ENCODE results near the gene OPN4. TPM values are rescaled to one million over a fixed set of nuclear protein-coding genes. Genes with fewer than 3 reads are reported as not detected.

OPN4 gene
- total RNA-seq, 1 donor from 2014 or later: not detected

GRCh38 chr10:86685416-86685815, 31.1 kb downstream of the OPN4 start:
- no peaks in the 10 kb centered on the region for H3K9me3 ChIP-seq (ENCODE audit: insufficient read depth, low read depth, low read length)
- H3K9me3 Mint-ChIP-seq (ENCODE audit: unreplicated experiment): no peaks in the 10 kb centered on the region
- DNase-seq (ENCODE audit: low read depth) (no peak), FAIRE-seq (no peak)
- H2AFZ ChIP-seq (ENCODE audit: low read depth, low read length): no peak overlapping the region
- H3K79me2 ChIP-seq (ENCODE audit: insufficient read depth, low read length): no peaks in the 10 kb centered on the region
- H3K27ac ChIP-seq (ENCODE audit: low read depth, low read length): no peak overlapping the region
- no peak overlapping the region for H3K4me2 ChIP-seq (ENCODE audit: low read length)
- H3K27me3 ChIP-seq (ENCODE audit: insufficient read depth, low read length): peaks cover 2% of the 10 kb centered on the region
- no peak overlapping the region for H3K27ac Mint-ChIP-seq (ENCODE audit: unreplicated experiment)
- H3K36me3 Mint-ChIP-seq (ENCODE audit: low read depth, unreplicated experiment): peaks cover 6% of the 10 kb centered on the region
- H3K4me3 Mint-ChIP-seq (ENCODE audit: unreplicated experiment): no peak overlapping the region
- no peak overlapping the region for H3K9ac ChIP-seq (ENCODE audit: low read length)
- H3K27me3 Mint-ChIP-seq (ENCODE audit: low read depth, unreplicated experiment): peaks cover 12% of the 10 kb centered on the region
- TF ChIP-seq, protein P1, sequence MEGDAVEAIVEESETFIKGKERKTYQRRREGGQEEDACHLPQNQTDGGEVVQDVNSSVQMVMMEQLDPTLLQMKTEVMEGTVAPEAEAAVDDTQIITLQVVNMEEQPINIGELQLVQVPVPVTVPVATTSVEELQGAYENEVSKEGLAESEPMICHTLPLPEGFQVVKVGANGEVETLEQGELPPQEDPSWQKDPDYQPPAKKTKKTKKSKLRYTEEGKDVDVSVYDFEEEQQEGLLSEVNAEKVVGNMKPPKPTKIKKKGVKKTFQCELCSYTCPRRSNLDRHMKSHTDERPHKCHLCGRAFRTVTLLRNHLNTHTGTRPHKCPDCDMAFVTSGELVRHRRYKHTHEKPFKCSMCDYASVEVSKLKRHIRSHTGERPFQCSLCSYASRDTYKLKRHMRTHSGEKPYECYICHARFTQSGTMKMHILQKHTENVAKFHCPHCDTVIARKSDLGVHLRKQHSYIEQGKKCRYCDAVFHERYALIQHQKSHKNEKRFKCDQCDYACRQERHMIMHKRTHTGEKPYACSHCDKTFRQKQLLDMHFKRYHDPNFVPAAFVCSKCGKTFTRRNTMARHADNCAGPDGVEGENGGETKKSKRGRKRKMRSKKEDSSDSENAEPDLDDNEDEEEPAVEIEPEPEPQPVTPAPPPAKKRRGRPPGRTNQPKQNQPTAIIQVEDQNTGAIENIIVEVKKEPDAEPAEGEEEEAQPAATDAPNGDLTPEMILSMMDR (IDR thresholded peaks at IDR 0.05; ENCODE audit: insufficient read depth, low read depth, low read length): no peak
- no peak for TF ChIP-seq EZH2 (IDR thresholded peaks at IDR 0.05; ENCODE audit: insufficient read depth, low read length)
- H3K36me3 ChIP-seq (ENCODE audit: insufficient read depth, low read length): no peaks in the 10 kb centered on the region
- peaks cover 31% of the 10 kb centered on the region for H3K4me1 Mint-ChIP-seq (ENCODE audit: low read depth, unreplicated experiment)
- H4K20me1 ChIP-seq (ENCODE audit: insufficient read depth, low read length): no peaks in the 10 kb centered on the region
- H3K4me1 ChIP-seq (ENCODE audit: insufficient read depth, low read length): peaks cover 14% of the 10 kb centered on the region
- H3K4me3 ChIP-seq (ENCODE audit: insufficient read depth, low read depth, low read length): no peak overlapping the region

DNA sequence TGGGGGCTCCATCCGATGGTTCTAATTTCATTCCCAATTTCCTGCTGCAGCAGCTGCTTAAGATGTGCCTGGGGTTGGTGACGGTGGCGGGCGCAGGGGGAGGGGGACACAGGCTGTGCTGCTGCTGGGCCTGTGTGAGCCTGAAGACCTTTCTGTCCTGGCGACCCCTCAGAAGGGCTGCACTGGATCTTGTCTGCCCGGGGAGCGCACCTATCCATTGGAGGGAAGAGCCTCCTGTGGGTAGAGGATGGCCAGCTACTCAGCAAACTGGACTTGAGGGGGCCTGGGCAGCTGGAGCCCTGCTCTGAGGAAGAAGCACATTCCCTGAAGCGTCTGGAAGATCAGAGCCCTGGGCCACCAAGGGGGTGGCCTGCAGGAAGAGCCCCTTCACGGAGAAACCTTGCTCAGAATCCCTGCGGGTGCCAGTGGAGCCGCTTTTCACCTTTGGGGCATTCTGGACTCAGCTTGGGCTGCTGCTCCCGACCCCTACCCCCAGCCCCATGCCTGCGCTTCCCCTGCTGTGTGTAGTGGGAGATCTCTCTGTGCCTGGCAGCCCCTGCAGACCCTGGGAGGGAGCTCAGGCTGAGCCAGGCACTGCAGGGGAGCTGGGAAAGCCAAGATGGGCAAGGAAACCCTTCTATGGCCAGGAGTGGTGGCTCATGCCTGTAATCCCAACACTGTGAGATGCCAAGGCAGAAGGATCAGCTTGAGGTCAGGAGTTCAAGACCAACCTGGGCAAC, 31.7 kb downstream of the OPN4 start:
- Histone ChIP-seq H3K4me3 (ENCODE audit: insufficient read depth, low read depth, low read length) (no peak overlapping the region), H3K79me2 (ENCODE audit: insufficient read depth, low read length) (no peaks in the 10 kb centered on the region), H3K4me1 (ENCODE audit: insufficient read depth, low read length) (peaks cover 14% of the 10 kb centered on the region), H3K27ac (ENCODE audit: low read depth, low read length) (no peak overlapping the region), H3K4me2 (ENCODE audit: low read length) (no peak overlapping the region), H4K20me1 (ENCODE audit: insufficient read depth, low read length) (no peaks in the 10 kb centered on the region), H3K9ac (ENCODE audit: low read length) (no peak overlapping the region), H3K36me3 (ENCODE audit: insufficient read depth, low read length) (no peaks in the 10 kb centered on the region), H2AFZ (ENCODE audit: low read depth, low read length) (no peak overlapping the region), H3K27me3 (ENCODE audit: insufficient read depth, low read length) (peaks cover 2% of the 10 kb centered on the region), H3K9me3 (ENCODE audit: insufficient read depth, low read depth, low read length) (no peaks in the 10 kb centered on the region)
- peaks cover 31% of the 10 kb centered on the region for H3K4me1 Mint-ChIP-seq (ENCODE audit: low read depth, unreplicated experiment)
- DNase-seq (ENCODE audit: low read depth): no peak
- no peak overlapping the region for H3K27ac Mint-ChIP-seq (ENCODE audit: unreplicated experiment)
- no peak overlapping the region for H3K4me3 Mint-ChIP-seq (ENCODE audit: unreplicated experiment)
- peaks cover 12% of the 10 kb centered on the region for H3K27me3 Mint-ChIP-seq (ENCODE audit: low read depth, unreplicated experiment)
- TF ChIP-seq, protein P1 (IDR thresholded peaks at IDR 0.05; ENCODE audit: insufficient read depth, low read depth, low read length): no peak
- no peak for TF ChIP-seq EZH2 (IDR thresholded peaks at IDR 0.05; ENCODE audit: insufficient read depth, low read length)
- peaks cover 6% of the 10 kb centered on the region for H3K36me3 Mint-ChIP-seq (ENCODE audit: low read depth, unreplicated experiment)
- H3K9me3 Mint-ChIP-seq (ENCODE audit: unreplicated experiment): no peaks in the 10 kb centered on the region
- FAIRE-seq: no peak

DNA sequence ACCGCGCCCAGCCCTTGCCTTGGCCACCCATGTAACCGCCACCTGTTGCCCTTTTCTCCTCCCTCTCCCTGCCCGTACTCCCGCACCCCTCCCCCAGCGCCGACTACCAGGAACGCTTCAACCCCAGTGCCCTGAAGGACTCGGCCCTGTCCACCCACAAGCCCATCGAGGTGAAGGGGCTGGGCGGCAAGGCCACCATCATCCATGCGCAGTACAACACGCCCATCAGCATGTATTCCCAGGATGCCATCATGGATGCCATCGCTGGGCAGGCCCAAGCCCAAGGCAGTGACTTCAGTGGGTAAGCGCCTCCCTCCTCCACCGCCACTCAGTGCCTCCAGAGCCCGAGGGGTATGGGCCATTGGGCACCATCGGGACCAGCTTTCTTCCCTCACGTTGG, 32.6 kb downstream of the OPN4 start:
- H3K27ac ChIP-seq (ENCODE audit: low read depth, low read length): no peak overlapping the region
- no peaks in the 10 kb centered on the region for H4K20me1 ChIP-seq (ENCODE audit: insufficient read depth, low read length)
- DNase-seq (ENCODE audit: low read depth): no peak
- peaks cover 3% of the 10 kb centered on the region for H3K36me3 Mint-ChIP-seq (ENCODE audit: low read depth, unreplicated experiment)
- no peak overlapping the region for H3K4me3 Mint-ChIP-seq (ENCODE audit: unreplicated experiment)
- no peak overlapping the region for H3K9ac ChIP-seq (ENCODE audit: low read length)
- H3K36me3 ChIP-seq (ENCODE audit: insufficient read depth, low read length): no peaks in the 10 kb centered on the region
- H3K4me1 ChIP-seq (ENCODE audit: insufficient read depth, low read length): peaks cover 14% of the 10 kb centered on the region
- peaks cover 31% of the 10 kb centered on the region for H3K4me1 Mint-ChIP-seq (ENCODE audit: low read depth, unreplicated experiment)
- H3K9me3 ChIP-seq (ENCODE audit: insufficient read depth, low read depth, low read length): no peaks in the 10 kb centered on the region
- H3K27me3 ChIP-seq (ENCODE audit: insufficient read depth, low read length): peaks cover 2% of the 10 kb centered on the region
- no peak overlapping the region for H3K27ac Mint-ChIP-seq (ENCODE audit: unreplicated experiment)
- H3K4me2 ChIP-seq (ENCODE audit: low read length): no peak overlapping the region
- H2AFZ ChIP-seq (ENCODE audit: low read depth, low read length): no peak overlapping the region
- peaks cover 17% of the 10 kb centered on the region for H3K27me3 Mint-ChIP-seq (ENCODE audit: low read depth, unreplicated experiment)
- TF ChIP-seq, protein P1 (IDR thresholded peaks at IDR 0.05; ENCODE audit: insufficient read depth, low read depth, low read length): no peak
- TF ChIP-seq EZH2 (IDR thresholded peaks at IDR 0.05; ENCODE audit: insufficient read depth, low read length): no peak
- no peaks in the 10 kb centered on the region for H3K9me3 Mint-ChIP-seq (ENCODE audit: unreplicated experiment)
- H3K79me2 ChIP-seq (ENCODE audit: insufficient read depth, low read length): no peaks in the 10 kb centered on the region
- FAIRE-seq: no peak
- H3K4me3 ChIP-seq (ENCODE audit: insufficient read depth, low read depth, low read length): no peak overlapping the region

All from astrocyte (in vitro differentiated cells and primary cell).